NCI-H146 treated with DMSO at 0.1 percent for 48 hours (cell line): ENCODE measurements around the gene LGR6.

ENCODE experiments used
- DNase-seq: peaks from one replicate; lab custom pipeline; 2025; ENCODE audit not compliant: unreplicated experiment; lab: John Stamatoyannopoulos, UW

The LGR6 gene

GRCh38 chr1:202283991-202284390, 90.4 kb downstream of the LGR6 start:
- DNase-seq = no peak

- no peak for DNase-seq
Observed at GRCh38 chr1:202285908-202286307, 92.3 kb downstream of the LGR6 start.

DNA sequence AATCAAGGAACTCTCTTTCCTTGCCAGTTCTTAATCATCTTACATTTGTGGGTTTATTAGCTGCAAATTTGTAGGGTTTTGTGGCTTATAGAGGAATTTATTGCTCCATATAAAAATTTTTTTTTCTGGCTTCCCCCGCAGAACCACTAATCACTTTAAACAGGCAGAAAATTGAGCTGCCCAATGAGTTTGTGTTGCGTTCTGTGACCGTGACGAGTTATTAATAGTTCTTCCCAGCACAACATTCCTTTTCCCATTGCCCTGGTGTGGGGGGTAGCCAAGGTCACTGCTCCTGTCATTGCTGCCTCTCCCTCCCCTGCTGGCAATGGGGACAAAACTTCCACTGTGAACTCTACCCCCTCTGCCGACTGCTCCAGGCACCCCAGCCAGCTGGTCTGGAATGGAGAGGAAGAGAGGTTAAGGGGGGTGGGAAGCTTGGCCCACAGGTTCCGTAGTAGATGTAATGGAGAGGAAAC, 93.1 kb downstream of the LGR6 start:
- no peak for DNase-seq

GRCh38 chr1:202287196-202287595, 93.6 kb downstream of the LGR6 start:
- no peak for DNase-seq

DNA sequence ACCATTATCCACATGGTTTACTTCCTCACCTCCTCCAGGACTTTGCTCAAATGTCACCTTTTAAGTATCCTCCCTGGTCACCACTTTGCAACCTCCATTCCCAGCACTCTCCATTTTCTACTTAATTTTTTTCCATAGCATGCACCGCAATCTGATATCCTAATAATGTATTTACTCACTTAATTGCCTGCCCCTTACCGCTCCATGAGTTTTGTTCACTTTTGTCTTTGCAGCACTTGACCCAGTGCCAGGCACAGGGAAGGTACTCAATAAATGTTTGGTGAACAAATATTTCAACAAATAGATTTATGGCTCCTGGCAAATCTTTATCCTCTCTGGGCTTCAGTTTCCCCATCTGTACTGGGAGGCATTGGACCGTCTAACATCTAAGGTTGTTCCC, 94.6 kb downstream of the LGR6 start:
- DNase-seq = peak; percentile 38

DNA sequence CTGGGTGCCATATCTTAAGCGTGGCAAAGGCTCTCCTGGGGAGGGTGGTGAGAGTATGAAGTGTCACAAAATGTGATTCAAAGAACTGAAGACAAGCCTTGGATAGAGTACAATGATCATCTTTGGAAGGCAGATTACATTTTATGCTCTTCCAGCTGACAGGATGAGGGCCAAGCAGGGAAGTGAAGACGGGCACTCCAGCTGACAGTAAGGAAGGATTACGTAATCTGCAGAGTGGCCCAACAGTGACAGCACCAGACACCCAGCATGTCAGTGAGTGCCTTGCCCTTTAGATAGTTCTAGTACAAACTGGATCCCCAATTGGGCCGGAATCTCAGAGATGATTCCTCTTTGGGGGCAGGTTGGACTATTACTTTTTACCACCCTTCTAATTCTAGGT, 95.4 kb downstream of the LGR6 start:
- no peak for DNase-seq

DNA sequence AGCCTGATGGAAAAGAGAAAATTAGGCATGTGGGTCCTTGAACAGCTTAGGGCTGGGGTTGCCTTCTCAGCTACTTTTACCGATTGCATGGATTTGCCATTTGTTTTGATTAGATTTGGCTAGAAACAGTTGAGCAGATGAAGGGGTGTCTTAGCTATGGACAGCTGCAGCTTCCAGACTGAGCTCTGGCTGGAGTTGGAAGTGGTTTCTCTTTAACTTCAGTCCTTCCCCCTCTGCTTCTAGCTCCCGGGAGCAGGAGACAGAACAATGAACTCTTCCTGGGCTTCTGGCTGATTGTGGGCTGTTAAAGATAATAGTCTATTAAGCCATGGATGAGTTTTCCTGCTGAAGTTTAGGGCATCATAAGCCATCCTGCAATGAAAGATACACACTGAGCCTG, 97.4 kb downstream of the LGR6 start:
- DNase-seq = no peak

GRCh38 chr1:202291961-202292712, 98.5 kb downstream of the LGR6 start:
- DNase-seq = no peak

DNA sequence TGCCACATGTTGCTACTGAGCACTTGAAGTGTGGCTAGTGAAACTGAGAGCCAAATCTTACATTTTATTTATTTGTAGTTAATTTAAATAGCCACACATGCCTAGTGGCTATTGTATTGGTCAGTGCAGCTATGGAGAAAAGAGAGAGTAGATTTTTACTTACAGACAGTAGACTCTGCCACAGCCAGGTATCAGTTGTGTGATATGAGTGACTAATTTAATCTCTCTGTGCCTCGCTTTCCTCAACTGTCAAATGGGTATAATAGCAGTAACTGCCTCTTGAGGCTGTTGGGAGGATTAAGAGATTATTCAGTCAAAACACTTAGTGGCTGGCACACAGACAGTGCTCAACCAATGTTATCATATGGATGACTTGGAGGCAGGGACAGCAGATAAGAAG, 99.2 kb downstream of the LGR6 start:
- DNase-seq = no peak

- DNase-seq = no peak
Observed at GRCh38 chr1:202293569-202293968, 100.0 kb downstream of the LGR6 start.

DNA sequence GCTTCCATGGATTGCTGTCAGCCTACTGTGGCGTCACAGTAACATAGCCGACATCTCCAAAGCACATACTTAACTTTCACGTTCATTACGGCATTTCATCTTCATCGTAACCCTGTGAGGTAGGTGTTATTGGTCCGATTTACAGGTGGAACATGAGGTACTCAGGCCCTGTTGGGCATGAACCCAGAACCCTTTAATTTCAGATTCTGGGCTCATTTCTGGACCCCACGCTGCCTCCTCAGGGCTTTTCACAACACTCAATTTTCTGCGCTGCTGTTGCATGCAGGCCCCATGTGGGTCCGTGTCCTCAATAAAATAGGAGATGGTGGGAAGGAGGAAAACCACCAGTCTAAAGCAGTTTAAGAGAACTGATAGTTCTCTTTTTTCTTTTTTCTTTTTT, 108.6 kb downstream of the LGR6 start:
- DNase-seq = no peak

DNA sequence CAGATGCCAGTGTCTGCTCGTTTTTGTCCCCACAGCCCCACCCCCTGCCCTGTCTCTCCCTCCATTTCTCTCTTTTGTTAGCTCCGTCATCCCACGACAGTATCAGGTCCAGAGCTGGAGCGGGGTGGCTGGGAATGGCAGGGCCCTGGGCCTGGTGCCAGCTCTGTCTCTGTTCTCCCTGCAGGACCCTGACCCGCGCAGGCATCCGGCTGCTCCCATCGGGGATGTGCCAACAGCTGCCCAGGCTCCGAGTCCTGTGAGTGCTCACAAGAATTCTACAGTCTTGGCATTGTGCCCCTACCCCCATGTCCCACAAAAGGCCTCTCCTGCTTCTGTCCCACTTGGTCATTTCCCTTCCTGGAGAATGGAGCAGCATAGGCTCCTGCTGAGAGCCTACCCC, 110.8 kb downstream of the LGR6 start:
- no peak for DNase-seq

- DNase-seq = no peak
Observed at GRCh38 chr1:202305168-202305567, 111.6 kb downstream of the LGR6 start.

DNA sequence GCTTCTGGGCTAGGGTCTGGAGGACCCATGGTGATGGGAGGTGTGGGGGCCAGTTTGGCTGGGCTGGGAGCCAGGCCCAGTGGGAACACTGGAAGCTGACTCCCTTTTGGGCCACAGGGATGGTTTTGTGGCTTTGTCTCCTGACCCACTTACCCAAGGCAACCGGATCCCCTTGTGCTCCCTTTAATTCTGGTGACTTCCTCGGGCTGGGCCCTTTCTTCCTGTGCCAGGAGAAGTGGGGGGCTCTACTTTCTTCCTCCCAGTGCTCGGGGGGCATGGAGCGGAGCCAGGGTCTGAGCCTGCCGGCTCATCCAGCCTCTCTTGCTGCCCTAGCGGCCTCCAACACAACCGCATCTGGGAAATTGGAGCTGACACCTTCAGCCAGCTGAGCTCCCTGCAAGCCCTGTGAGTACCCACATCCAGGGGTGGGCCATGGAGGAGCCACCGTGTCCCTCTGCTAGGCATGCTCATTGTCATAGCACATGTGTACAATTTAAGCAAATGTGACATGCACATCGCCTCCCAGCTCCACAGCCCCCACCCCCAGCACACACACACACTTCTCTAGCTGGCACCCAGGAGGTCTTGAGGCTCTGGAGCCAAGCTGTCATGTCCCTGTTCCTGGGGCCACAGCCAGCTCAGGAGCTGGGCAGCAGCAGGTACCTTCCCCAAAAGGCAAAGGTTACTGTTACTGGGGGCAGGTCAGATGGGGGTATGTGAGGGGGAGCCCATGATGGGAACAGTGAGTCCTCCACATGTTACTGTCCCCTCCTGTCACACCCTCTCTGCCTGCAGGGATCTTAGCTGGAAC, 113.1 kb downstream of the LGR6 start:
- DNase-seq = no peak

DNA sequence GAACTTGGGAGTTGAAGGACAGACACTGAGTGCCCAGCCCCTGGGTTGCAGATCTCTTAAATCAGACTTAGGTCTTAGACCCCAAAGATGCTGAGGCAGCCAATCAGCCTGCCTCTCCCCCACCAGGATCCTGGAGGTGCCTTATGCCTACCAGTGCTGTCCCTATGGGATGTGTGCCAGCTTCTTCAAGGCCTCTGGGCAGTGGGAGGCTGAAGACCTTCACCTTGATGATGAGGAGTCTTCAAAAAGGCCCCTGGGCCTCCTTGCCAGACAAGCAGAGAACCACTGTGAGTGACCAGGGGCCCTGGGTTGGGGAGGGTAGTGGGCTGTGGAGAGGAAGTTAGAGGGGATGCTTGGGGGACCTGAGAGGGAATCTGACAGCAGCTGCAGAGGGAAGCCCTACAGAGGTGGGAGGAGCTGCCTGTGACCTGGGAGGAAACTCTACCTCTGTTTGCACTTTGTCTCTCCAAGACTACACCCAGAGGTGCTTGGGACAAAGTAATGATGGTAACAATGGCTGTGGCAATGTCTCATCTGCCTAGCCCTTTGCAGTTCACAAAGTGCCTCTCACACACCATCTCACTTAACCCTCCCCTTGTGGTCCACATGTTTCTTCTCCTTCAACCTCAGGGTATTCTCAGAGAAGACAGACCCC, 116.6 kb downstream of the LGR6 start:
- DNase-seq = no peak

DNA sequence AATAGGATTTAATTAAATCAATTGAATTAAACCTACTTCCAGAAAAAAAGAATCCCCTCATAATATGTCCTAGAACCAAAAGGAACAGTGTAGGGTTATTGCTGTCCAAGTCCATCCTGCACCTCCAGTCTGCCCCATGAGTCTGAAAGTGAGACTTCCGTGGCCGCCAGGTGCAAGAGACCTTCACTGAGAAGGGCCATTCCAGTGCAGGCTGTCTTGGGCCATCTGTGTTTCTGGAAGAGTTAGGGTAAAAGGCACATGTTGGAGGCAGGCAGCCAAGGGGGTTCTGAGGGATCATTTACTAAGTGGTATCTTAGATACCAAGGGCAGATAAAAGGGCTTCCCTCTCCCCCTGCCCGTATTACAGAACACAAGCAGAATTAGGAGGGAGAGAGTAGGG, 117.1 kb downstream of the LGR6 start:
- DNase-seq = no peak

- no peak for DNase-seq
Observed at GRCh38 chr1:202311875-202312635, 118.5 kb downstream of the LGR6 start.

GRCh38 chr1:202315576-202316168, 122.1 kb downstream of the LGR6 start:
- peak; percentile 69 for DNase-seq

GRCh38 chr1:202316186-202316585, 122.6 kb downstream of the LGR6 start:
- DNase-seq = no peak
